HCT116 (cell line): ENCODE results near the gene ZDHHC14.

Experiments
- CTCF ChIP-seq, 3 experiments: fragments of 200-600 bp in 1 of 3; sonication (generic) in 1 of 3; IDR thresholded peaks in 2 of 3; conservative IDR thresholded peaks in 1 of 3; 2 replicates each; pipeline ENCODE4 v1.5.1; 2012 to 2017; ENCODE audit warnings: low read depth in 2 of 3, low read length in 2 of 3, antibody characterized with exemption in 1 of 3, borderline replicate concordance in 1 of 3, control low read depth in 1 of 3, mild to moderate bottlenecking in 1 of 3, mixed read lengths in 1 of 3, mixed run types in 1 of 3, moderate library complexity in 1 of 3; ENCODE audit not compliant: insufficient read depth in 1 of 3
- RAD21 ChIP-seq: IDR thresholded peaks from 2 replicates; pipeline ENCODE4 v1.6.1; 2012; ENCODE audit warnings: low read depth, mild to moderate bottlenecking
- TCF7L2 ChIP-seq: IDR thresholded peaks from 2 replicates; pipeline ENCODE4 v1.7.0; 2011; ENCODE audit warnings: borderline replicate concordance, inconsistent platforms; ENCODE audit not compliant: insufficient read depth, insufficient read length; ENCODE audit errors: extremely low read depth

GRCh38 chr6:157333956-157334355 is 47.0 kb upstream of the ZDHHC14 start:
- TF ChIP-seq TCF7L2 (no peak), RAD21 (no peak), CTCF (IDR thresholded peaks at IDR 0.05 in 2 of 3, conservative IDR thresholded peaks at IDR 0.05 in 1 of 3; ENCODE audit: borderline replicate concordance in 1 of 3, insufficient read depth in 1 of 3, low read depth in 2 of 3, low read length in 2 of 3) (no peak)
